ENCODE data around the gene PPP1R8.

DNA sequence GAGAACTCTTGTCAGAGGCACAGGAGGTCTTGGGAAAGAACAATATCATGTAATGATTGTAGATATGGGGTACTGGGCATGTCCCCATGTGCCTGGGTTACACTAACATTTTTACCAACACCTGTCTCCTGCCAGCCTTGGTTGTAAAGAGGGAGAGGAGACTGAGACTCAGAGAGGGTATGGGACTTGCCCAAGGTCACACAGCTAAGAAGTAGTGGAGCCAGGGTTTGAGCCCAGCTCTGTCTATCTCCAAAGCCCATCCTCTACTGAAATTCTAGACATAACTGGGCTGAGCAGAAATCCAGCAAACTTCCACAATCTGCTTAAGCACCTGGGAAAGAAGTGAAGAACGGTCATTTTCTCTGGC lies 39.1 kb downstream of the PPP1R8 start:
- TF ChIP-seq, protein P1, sequence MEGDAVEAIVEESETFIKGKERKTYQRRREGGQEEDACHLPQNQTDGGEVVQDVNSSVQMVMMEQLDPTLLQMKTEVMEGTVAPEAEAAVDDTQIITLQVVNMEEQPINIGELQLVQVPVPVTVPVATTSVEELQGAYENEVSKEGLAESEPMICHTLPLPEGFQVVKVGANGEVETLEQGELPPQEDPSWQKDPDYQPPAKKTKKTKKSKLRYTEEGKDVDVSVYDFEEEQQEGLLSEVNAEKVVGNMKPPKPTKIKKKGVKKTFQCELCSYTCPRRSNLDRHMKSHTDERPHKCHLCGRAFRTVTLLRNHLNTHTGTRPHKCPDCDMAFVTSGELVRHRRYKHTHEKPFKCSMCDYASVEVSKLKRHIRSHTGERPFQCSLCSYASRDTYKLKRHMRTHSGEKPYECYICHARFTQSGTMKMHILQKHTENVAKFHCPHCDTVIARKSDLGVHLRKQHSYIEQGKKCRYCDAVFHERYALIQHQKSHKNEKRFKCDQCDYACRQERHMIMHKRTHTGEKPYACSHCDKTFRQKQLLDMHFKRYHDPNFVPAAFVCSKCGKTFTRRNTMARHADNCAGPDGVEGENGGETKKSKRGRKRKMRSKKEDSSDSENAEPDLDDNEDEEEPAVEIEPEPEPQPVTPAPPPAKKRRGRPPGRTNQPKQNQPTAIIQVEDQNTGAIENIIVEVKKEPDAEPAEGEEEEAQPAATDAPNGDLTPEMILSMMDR (IDR thresholded peaks at IDR 0.05; ENCODE audit: poor library complexity), result no peak
- TF ChIP-seq EZH2 (IDR thresholded peaks at IDR 0.05; ENCODE audit: borderline replicate concordance) (no peak), EZH2phosphoT487 (IDR thresholded peaks at IDR 0.05; ENCODE audit: low read depth, severe bottlenecking, unreplicated experiment) (no peak)

All from hepatocyte (in vitro differentiated cells).